ENCODE results near the gene ZNF488.

- TF ChIP-seq CTCF (IDR thresholded peaks at IDR 0.05) (no peak), EZH2 (IDR thresholded peaks at IDR 0.05; ENCODE audit: borderline replicate concordance, insufficient read depth, low read depth, low read length, poor library complexity, severe bottlenecking) (no peak)
Observed at GRCh38 chr10:47359626-47360418, 24.3 kb downstream of the ZNF488 start.

Data from B cell (primary cell).